ENCODE measurements around the gene C9orf78.

Gene C9orf78

GRCh38 chr9:129816501-129817435, 18.3 kb downstream of the C9orf78 start:
- no peak for TF ChIP-seq CTCF (IDR thresholded peaks at IDR 0.05)
- H3K4me3 ChIP-seq, result no peak overlapping the region
- DNase-seq (ENCODE audit: low spot score), result no peak
- H3K27ac ChIP-seq, result no peak overlapping the region

GRCh38 chr9:129815278-129815677, 19.8 kb downstream of the C9orf78 start:
- H3K27ac ChIP-seq, result no peak overlapping the region
- no peak for DNase-seq (ENCODE audit: low spot score)
- H3K4me3 ChIP-seq, result no peak overlapping the region
- no peak for TF ChIP-seq CTCF (IDR thresholded peaks at IDR 0.05)

GRCh38 chr9:129814432-129815223, 20.4 kb downstream of the C9orf78 start:
- no peak for DNase-seq (ENCODE audit: low spot score)
- Histone ChIP-seq H3K27ac (no peak overlapping the region), H3K4me3 (no peak overlapping the region)
- TF ChIP-seq CTCF (IDR thresholded peaks at IDR 0.05), result no peak

GRCh38 chr9:129813661-129814060, 21.4 kb downstream of the C9orf78 start:
- Histone ChIP-seq H3K4me3 (no peak overlapping the region), H3K27ac (no peak overlapping the region)
- no peak for TF ChIP-seq CTCF (IDR thresholded peaks at IDR 0.05)
- DNase-seq (ENCODE audit: low spot score), result no peak

GRCh38 chr9:129812385-129812784, 22.7 kb downstream of the C9orf78 start:
- Histone ChIP-seq H3K27ac (no peak overlapping the region), H3K4me3 (no peak overlapping the region)
- no peak for TF ChIP-seq CTCF (IDR thresholded peaks at IDR 0.05)
- no peak for DNase-seq (ENCODE audit: low spot score)

GRCh38 chr9:129811967-129812363, 23.1 kb downstream of the C9orf78 start:
- H3K27ac ChIP-seq, result no peak overlapping the region
- no peak for DNase-seq (ENCODE audit: low spot score)
- TF ChIP-seq CTCF (IDR thresholded peaks at IDR 0.05), result no peak
- no peak overlapping the region for H3K4me3 ChIP-seq

Data from coronary artery (tissue), 2 donors.